ENCODE results near the gene FAXDC2. TPM values are rescaled to one million over a fixed set of nuclear protein-coding genes. Genes with fewer than 3 reads are reported as not detected.

Gene FAXDC2
- total RNA-seq, 1 donor from 2014 or later = 3.6 TPM

DNA sequence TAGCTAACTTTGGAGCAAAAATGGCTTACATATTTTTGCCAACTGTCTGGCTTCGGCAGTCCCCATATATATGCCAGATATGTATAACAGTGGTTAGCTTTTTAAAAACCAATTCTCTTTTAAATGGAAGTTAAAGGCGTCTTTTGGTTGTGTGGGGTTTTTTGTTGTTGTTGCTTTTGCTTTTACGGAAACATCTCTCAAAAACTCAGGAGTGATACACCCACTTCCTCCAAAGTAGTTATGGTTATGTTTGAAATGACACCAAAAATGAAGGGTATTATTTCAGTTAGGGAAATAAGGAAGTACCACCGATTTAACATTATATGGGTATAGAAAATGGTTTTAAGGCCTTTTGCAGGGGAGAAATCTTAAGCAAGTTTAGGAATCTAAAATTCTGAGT is 10.4 kb upstream of the FAXDC2 start:
- TF ChIP-seq, protein P1, sequence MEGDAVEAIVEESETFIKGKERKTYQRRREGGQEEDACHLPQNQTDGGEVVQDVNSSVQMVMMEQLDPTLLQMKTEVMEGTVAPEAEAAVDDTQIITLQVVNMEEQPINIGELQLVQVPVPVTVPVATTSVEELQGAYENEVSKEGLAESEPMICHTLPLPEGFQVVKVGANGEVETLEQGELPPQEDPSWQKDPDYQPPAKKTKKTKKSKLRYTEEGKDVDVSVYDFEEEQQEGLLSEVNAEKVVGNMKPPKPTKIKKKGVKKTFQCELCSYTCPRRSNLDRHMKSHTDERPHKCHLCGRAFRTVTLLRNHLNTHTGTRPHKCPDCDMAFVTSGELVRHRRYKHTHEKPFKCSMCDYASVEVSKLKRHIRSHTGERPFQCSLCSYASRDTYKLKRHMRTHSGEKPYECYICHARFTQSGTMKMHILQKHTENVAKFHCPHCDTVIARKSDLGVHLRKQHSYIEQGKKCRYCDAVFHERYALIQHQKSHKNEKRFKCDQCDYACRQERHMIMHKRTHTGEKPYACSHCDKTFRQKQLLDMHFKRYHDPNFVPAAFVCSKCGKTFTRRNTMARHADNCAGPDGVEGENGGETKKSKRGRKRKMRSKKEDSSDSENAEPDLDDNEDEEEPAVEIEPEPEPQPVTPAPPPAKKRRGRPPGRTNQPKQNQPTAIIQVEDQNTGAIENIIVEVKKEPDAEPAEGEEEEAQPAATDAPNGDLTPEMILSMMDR (IDR thresholded peaks at IDR 0.05; ENCODE audit: insufficient read depth, low read depth, low read length) = no peak
- no peak for TF ChIP-seq EZH2 (IDR thresholded peaks at IDR 0.05; ENCODE audit: insufficient read depth, low read length)
- H3K27me3 Mint-ChIP-seq (ENCODE audit: low read depth, unreplicated experiment) = no peaks in the 10 kb centered on the region
- Histone ChIP-seq H3K27ac (ENCODE audit: low read depth, low read length) (no peak overlapping the region), H4K20me1 (ENCODE audit: insufficient read depth, low read length) (peaks cover 62% of the 10 kb centered on the region), H3K9ac (ENCODE audit: low read length) (peak overlapping the region; percentile 91), H3K4me2 (ENCODE audit: low read length) (peak overlapping the region; percentile 92), H3K27me3 (ENCODE audit: insufficient read depth, low read length) (no peaks in the 10 kb centered on the region), H3K4me3 (ENCODE audit: insufficient read depth, low read depth, low read length) (peak overlapping the region; percentile 94), H3K4me1 (ENCODE audit: insufficient read depth, low read length) (peaks cover 20% of the 10 kb centered on the region), H3K79me2 (ENCODE audit: insufficient read depth, low read length) (peaks cover 72% of the 10 kb centered on the region), H2AFZ (ENCODE audit: low read depth, low read length) (no peak overlapping the region), H3K9me3 (ENCODE audit: insufficient read depth, low read depth, low read length) (no peaks in the 10 kb centered on the region), H3K36me3 (ENCODE audit: insufficient read depth, low read length) (peaks cover 11% of the 10 kb centered on the region)
- H3K9me3 Mint-ChIP-seq (ENCODE audit: unreplicated experiment) = no peaks in the 10 kb centered on the region
- no peak for DNase-seq (ENCODE audit: low read depth)
- H3K4me1 Mint-ChIP-seq (ENCODE audit: low read depth, unreplicated experiment) = peaks cover 23% of the 10 kb centered on the region
- no peak for FAIRE-seq
- peaks cover 4% of the 10 kb centered on the region for H3K36me3 Mint-ChIP-seq (ENCODE audit: low read depth, unreplicated experiment)
- H3K27ac Mint-ChIP-seq (ENCODE audit: unreplicated experiment) = no peak overlapping the region
- peak overlapping the region; percentile 94 for H3K4me3 Mint-ChIP-seq (ENCODE audit: unreplicated experiment)

DNA sequence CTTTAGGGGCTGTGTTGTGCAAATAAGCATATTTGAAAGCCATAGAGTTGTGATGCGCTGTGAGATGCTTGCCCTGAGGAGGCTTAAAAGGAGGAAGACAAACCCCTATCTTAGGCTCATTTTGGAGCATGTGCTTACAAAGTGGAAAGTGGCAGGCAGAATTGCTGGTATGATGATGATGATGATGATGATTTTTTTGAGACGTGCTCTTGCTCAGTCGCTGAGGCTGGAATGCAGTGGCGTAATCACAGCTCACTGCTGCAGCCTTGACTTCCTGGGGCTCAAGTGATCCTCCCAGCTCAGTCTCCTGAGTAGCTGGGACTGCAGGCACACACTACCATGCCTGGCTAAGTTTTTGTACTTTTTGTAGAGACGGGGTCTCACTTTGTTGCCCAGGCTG is 9.7 kb upstream of the FAXDC2 start:
- H4K20me1 ChIP-seq (ENCODE audit: insufficient read depth, low read length) = peaks cover 57% of the 10 kb centered on the region
- peak overlapping the region; percentile 86 for H3K27ac Mint-ChIP-seq (ENCODE audit: unreplicated experiment)
- peaks cover under 1% of the 10 kb centered on the region for H3K36me3 Mint-ChIP-seq (ENCODE audit: low read depth, unreplicated experiment)
- H2AFZ ChIP-seq (ENCODE audit: low read depth, low read length) = no peak overlapping the region
- H3K27me3 ChIP-seq (ENCODE audit: insufficient read depth, low read length) = no peaks in the 10 kb centered on the region
- peaks cover 5% of the 10 kb centered on the region for H3K36me3 ChIP-seq (ENCODE audit: insufficient read depth, low read length)
- peak overlapping the region; percentile 99 for H3K27ac ChIP-seq (ENCODE audit: low read depth, low read length)
- peak overlapping the region; percentile 94 for H3K4me3 ChIP-seq (ENCODE audit: insufficient read depth, low read depth, low read length)
- no peaks in the 10 kb centered on the region for H3K9me3 Mint-ChIP-seq (ENCODE audit: unreplicated experiment)
- H3K9ac ChIP-seq (ENCODE audit: low read length) = peak overlapping the region; percentile 91
- peaks cover 23% of the 10 kb centered on the region for H3K4me1 Mint-ChIP-seq (ENCODE audit: low read depth, unreplicated experiment)
- H3K27me3 Mint-ChIP-seq (ENCODE audit: low read depth, unreplicated experiment) = no peaks in the 10 kb centered on the region
- H3K4me3 Mint-ChIP-seq (ENCODE audit: unreplicated experiment) = peak overlapping the region; percentile 94
- H3K79me2 ChIP-seq (ENCODE audit: insufficient read depth, low read length) = peaks cover 67% of the 10 kb centered on the region
- no peak for TF ChIP-seq EZH2 (IDR thresholded peaks at IDR 0.05; ENCODE audit: insufficient read depth, low read length)
- TF ChIP-seq, protein P1 (IDR thresholded peaks at IDR 0.05; ENCODE audit: insufficient read depth, low read depth, low read length) = no peak
- H3K4me2 ChIP-seq (ENCODE audit: low read length) = peak overlapping the region; percentile 92
- peaks cover 20% of the 10 kb centered on the region for H3K4me1 ChIP-seq (ENCODE audit: insufficient read depth, low read length)
- H3K9me3 ChIP-seq (ENCODE audit: insufficient read depth, low read depth, low read length) = no peaks in the 10 kb centered on the region
- peak; percentile 56 for DNase-seq (ENCODE audit: low read depth)
- no peak for FAIRE-seq
